ENCODE results near the gene EXOC4. TPM values are rescaled to one million over a fixed set of nuclear protein-coding genes. Genes with fewer than 3 reads are reported as not detected.

Gene EXOC4
- total RNA-seq, 4 donors from 2014 or later = 36.9 to 78.0 (median 52.2) TPM

DNA sequence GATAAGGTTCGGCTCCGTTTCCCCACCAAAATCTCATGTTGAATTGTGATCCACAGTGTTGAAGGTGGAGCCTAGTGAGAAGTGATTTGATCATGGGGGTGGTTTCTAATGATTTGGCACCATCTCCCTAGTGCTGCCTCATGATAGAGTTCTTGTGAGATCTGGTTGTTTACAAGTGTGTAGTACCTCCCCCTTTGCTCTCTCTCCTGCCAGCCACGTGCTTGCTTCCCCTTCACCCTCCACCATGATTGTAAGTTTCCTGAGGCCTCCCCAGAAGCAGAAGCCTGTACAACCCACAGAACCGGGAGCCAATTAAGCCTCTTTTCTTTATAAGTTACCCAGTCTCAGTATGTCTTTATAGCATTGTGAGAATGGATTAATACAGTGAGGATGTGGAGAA lies 862.1 kb downstream of the EXOC4 start:
- no peak overlapping the region for H3K4me3 ChIP-seq
- no peak for DNase-seq
- in situ Hi-C loops (cut with MboI; ENCODE audit: low sequenced_read_pairs in 4 of 4) = no loop called here

More for the DNA sequence above, 862.1 kb downstream of the EXOC4 start:
- TF ChIP-seq CTCF (IDR thresholded peaks at IDR 0.05 in 4 of 5, conservative IDR thresholded peaks at IDR 0.05 in 1 of 5) (no peak), POLR2A (IDR thresholded peaks at IDR 0.05) (no peak)
- Histone ChIP-seq H3K27me3 (no peaks in the 10 kb centered on the region), H3K9me3 (no peaks in the 10 kb centered on the region), H3K27ac (no peak overlapping the region), H3K36me3 (no peaks in the 10 kb centered on the region), H3K4me1 (no peaks in the 10 kb centered on the region)
- ATAC-seq = no peak
- intact Hi-C loops (cut with DNase I; ENCODE audit: low total_unique reads) = loop anchor here (2.0 kb wide), 1 partner anchor 16 kb away; no protein-coding TSS in a partner anchor

Small RNA genes lying within 50 kb of the gene (microRNA-seq; reads per million reads assigned to microRNA genes)
- gene MIR6133 (ENCODE audit: borderline replicate concordance in 2 of 2) = 0 reads per million in 2 donors

Other genes starting within 250 kb of the EXOC4 start
- gene CHCHD3, start 171.0 kb upstream of the EXOC4 start, total RNA-seq = 100 to 1,000 TPM; 110 to 177 (median 131) TPM

Measured in gastrocnemius medialis (tissue), 4 donors.